CMK (cell line): ENCODE measurements around the gene HSPE1.
"Not testable (repeated sequence)": the region's sequence is repeated elsewhere in the genome, so short reads cannot be mapped to it uniquely, and the experiment has no call there.

ENCODE experiments used
- DNase-seq: peaks from one replicate; pipeline ENCODE4 v3.0.0-alpha.2; 2010; ENCODE audit warnings: low read depth

HSPE1 gene

GRCh38 chr2:197498937-197499593 lies 1.1 kb upstream of the HSPE1 start:
- no peak for DNase-seq

DNA sequence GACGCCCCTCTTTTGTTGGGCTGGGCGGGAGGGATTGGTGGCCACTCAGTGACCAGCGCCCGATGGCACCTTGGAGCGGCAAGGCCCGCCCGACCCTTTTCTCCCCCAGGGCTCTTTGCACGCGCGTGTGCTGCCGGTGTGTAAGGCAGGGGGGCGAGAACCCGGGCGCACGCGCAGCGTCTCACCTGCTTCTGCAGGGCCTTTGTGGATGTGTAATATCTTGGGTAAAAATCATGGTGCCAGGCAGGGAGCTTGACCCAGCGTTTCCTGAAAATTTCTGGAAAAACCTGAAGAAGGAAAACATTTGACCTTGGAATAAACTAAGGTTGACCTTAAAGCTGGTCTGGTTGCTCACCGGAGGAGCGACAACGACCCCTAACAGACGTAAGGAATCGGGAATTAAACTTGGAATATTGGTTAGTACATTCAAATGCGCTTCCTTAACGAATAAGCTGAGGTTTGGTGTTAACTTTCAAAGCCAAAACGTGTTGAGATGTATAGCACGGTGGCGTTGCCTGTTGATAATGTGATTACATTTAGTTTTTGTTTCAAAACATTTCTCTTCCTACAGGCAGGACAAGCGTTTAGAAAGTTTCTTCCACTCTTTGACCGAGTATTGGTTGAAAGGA lies 438 bp downstream of the HSPE1 start:
- no peak for DNase-seq

- no peak for DNase-seq
Observed at GRCh38 chr2:197502201-197502600, 2.0 kb downstream of the HSPE1 start.

GRCh38 chr2:197502685-197503084 lies 2.5 kb downstream of the HSPE1 start:
- DNase-seq, result no peak

- no peak for DNase-seq
Observed at GRCh38 chr2:197504000-197504399, 3.8 kb downstream of the HSPE1 start.

DNA sequence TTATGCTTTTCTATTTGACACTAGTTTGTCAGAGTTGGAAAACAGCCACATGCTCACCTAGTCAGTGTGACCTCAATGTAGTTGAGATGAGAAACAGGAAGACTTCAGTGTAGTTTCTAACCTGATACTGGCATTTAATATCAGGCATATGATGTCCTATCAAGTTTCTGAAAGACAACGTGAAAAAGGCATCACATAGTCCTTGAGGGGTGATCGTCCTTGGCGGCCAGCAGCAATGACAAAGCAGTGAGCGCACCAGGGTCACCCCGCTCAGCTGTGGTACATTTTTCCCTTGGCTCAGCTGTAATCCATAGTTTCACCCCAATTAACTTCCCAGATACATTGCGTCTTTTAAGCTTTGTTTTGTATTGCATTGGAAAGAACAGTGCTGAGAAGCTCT lies 4.3 kb downstream of the HSPE1 start:
- DNase-seq, result no peak

DNA sequence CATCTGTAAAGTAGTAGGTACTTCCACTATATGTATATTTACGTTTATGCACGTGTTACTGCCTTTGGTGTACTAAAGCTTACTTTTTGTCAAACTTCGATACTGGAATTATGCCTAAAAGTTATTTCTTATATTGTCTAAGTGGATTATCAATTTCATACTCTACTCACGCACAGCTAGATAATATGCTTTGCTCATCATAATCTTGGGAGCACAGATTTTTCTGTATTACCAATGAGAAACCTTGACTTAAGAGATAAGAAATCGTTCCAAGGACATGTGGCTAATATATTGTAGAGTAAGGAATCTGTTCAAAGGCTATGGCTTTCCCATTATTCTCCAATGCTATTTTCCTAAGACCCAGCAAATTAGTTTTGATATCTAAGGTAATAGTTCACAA lies 6.5 kb downstream of the HSPE1 start:
- DNase-seq, result no peak

- no peak for DNase-seq
Observed at GRCh38 chr2:197513915-197514314, 13.7 kb downstream of the HSPE1 start.

- DNase-seq, result no peak
Observed at GRCh38 chr2:197514754-197515153, 14.6 kb downstream of the HSPE1 start.

DNA sequence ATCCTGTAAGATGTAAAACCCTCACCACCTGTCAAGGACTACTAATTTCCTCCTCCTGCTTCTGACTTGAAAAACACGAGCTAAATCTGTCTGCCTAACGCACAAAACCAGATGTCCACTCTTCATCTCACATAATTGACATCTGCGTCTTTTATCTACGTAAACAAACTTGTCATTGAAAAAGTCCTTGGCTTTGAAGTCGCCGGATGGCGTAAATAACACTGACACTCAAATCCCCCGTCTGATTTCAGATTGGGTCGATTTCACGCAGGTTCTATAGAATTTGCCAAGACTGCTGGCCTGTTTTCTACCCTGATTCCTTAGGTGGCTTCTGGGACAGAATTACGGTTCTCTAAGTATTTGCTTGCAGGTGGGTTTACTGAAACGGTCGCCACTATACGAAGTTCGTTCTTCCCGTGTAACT lies 15.1 kb downstream of the HSPE1 start:
- no peak for DNase-seq

- DNase-seq, result peak; percentile 90
Observed at GRCh38 chr2:197515739-197516392, 15.7 kb downstream of the HSPE1 start, which contains the start of gene MOB4. Gene MOB4, plus strand, starts transcription at chr2:197516066. Its CDS starts 21 bp downstream, at chr2:197516087.

GRCh38 chr2:197516393-197516761 lies 16.2 kb downstream of the HSPE1 start:
- no peak for DNase-seq

DNA sequence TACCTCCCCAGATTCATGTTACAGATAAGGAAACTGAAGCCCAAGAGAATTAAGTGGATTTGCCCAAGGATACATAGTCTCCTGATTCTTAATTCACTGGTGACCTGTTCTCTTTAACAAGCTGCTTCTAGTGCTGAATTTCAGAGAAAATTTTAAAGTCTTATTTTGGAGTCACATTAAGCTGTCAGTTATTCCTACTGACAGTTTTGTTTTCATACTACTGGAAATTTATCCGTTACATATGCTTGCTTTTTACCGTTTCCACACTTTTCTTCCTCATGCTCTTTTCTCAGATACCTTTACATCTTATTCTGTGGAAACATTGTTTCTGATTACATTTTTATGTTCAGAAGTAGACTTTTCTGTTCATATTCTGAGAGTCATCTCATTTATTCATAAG lies 17.0 kb downstream of the HSPE1 start:
- DNase-seq, result no peak

DNA sequence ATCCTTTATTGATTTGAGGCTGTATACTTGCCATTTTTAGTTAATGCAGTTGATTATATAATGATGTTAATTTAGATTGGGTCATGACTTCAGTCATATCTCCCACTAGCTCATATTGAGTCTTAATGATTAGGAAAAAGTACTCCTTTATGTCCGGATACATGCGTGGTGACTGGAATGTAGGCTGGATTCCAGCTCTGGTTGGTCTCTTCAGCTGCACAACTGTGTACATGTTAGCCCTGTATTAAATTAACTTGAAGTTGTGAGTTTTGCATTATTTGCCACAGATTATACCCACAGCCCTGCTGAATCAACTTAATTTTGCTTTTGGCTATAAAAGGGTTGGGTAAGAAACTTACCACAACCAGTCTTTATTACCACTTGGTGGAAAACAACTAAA lies 38.2 kb downstream of the HSPE1 start:
- DNase-seq, result no peak

GRCh38 chr2:197539734-197540133 lies 39.6 kb downstream of the HSPE1 start:
- no peak for DNase-seq

- DNase-seq, result no peak
Observed at GRCh38 chr2:197543206-197543605, 43.0 kb downstream of the HSPE1 start.

GRCh38 chr2:197547163-197547900 lies 47.2 kb downstream of the HSPE1 start:
- DNase-seq, result no peak

DNA sequence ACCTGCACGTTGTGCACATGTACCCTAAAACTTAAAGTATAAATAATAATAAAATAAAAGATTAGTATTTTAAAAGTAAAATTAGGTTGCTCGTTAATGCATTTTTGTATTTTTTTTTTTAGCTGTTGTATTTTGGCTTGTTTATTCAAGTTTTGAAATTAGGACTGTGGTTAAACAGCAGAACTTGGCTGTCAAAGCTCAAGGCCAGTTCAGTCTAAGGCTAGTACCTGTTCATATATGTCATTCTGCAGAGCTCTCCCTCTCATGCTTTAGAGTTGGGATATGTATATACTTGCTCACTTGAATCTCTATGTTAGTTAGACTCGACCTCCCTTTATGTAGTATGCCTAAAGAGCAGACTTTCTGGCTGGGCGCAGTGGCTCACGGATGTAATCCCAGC lies 48.4 kb downstream of the HSPE1 start:
- no peak for DNase-seq

DNA sequence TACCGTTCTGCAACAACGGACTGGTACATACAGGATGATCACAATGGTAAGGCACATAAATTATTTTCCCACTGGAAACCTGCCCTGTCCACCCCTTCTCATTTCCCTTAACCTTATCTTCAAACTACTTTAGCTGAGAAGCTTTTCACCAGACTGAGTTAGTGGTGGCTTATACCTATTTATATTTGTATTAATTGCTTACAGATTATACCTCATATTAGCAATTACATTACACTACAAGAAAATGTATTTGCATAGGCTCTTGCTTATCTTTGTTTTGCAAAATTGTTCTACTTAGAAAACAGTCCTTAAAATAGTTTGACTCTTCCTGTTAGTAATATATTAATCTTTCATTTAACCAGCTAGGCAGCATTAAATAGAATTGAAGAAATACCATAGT lies 51.1 kb downstream of the HSPE1 start:
- DNase-seq, result not testable (repeated sequence)
